Measurements from ENCODE around the gene FGD4. TPM values are rescaled to one million over a fixed set of nuclear protein-coding genes. Genes with fewer than 3 reads are reported as not detected.
"Not testable (repeated sequence)": the region's sequence is repeated elsewhere in the genome, so short reads cannot be mapped to it uniquely, and the experiment has no call there.

The FGD4 gene
- total RNA-seq, 2 experiments from 2014 or later: 0.08 to 0.15 TPM

GRCh38 chr12:32533506-32533905 lies 134.1 kb downstream of the FGD4 start:
- H3K27ac Mint-ChIP-seq; H3K4me3 Mint-ChIP-seq; H3K9me3 Mint-ChIP-seq; CTCF ChIA-PET; POLR2A ChIA-PET; H3K36me3 Mint-ChIP-seq (ENCODE audit: low read depth); H3K4me1 Mint-ChIP-seq; DNase-seq: not testable (repeated sequence)
- H3K27me3 Mint-ChIP-seq: peaks cover 38% of the 10 kb centered on the region

GRCh38 chr12:32533971-32534590 lies 134.7 kb downstream of the FGD4 start:
- H3K27me3 Mint-ChIP-seq: peaks cover 40% of the 10 kb centered on the region
- H3K36me3 Mint-ChIP-seq (ENCODE audit: low read depth): no peaks in the 10 kb centered on the region
- POLR2A ChIA-PET: no interaction called here
- no peaks in the 10 kb centered on the region for H3K9me3 Mint-ChIP-seq
- H3K4me3 Mint-ChIP-seq: no peak overlapping the region
- no peak overlapping the region for H3K27ac Mint-ChIP-seq
- CTCF ChIA-PET: no interaction called here
- DNase-seq: no peak
- no peaks in the 10 kb centered on the region for H3K4me1 Mint-ChIP-seq

- Mint-ChIP-seq H3K9me3 (no peaks in the 10 kb centered on the region), H3K27ac (no peak overlapping the region), H3K4me3 (no peak overlapping the region), H3K27me3 (peaks cover 40% of the 10 kb centered on the region), H3K36me3 (ENCODE audit: low read depth) (no peaks in the 10 kb centered on the region), H3K4me1 (no peaks in the 10 kb centered on the region)
- no peak for DNase-seq
- ChIA-PET POLR2A (no interaction called here), CTCF (no interaction called here)
Measured at GRCh38 chr12:32534698-32535097, 135.3 kb downstream of the FGD4 start.

- no peak overlapping the region for H3K27ac Mint-ChIP-seq
- H3K4me3 Mint-ChIP-seq: no peak overlapping the region
- no peaks in the 10 kb centered on the region for H3K36me3 Mint-ChIP-seq (ENCODE audit: low read depth)
- no peaks in the 10 kb centered on the region for H3K4me1 Mint-ChIP-seq
- H3K9me3 Mint-ChIP-seq: no peaks in the 10 kb centered on the region
- no peak for DNase-seq
- ChIA-PET POLR2A (no interaction called here), CTCF (no interaction called here)
- H3K27me3 Mint-ChIP-seq: peaks cover 43% of the 10 kb centered on the region
Measured at GRCh38 chr12:32535288-32535999, 136.1 kb downstream of the FGD4 start.

GRCh38 chr12:32536000-32536345 lies 136.6 kb downstream of the FGD4 start:
- CTCF ChIA-PET: no interaction called here
- no peak overlapping the region for H3K4me3 Mint-ChIP-seq

GRCh38 chr12:32541754-32542374 lies 142.5 kb downstream of the FGD4 start:
- H3K9me3 Mint-ChIP-seq: no peaks in the 10 kb centered on the region
- no peaks in the 10 kb centered on the region for H3K36me3 Mint-ChIP-seq (ENCODE audit: low read depth)
- H3K4me1 Mint-ChIP-seq: no peaks in the 10 kb centered on the region
- ChIA-PET POLR2A (no interaction called here), CTCF (interaction anchor here (0.6 kb wide), 1 partner anchor 21 kb away, joined by 3 read pairs; no protein-coding TSS in a partner anchor)
- H3K4me3 Mint-ChIP-seq: no peak overlapping the region
- peaks cover 19% of the 10 kb centered on the region for H3K27me3 Mint-ChIP-seq
- H3K27ac Mint-ChIP-seq: no peak overlapping the region
- DNase-seq: no peak

More at GRCh38 chr12:32536000-32536345, 136.6 kb downstream of the FGD4 start:
- DNase-seq: no peak
- POLR2A ChIA-PET: interaction anchor here (0.5 kb wide), 1 partner anchor 994 kb away, joined by 3 read pairs; no protein-coding TSS in a partner anchor
- H3K36me3 Mint-ChIP-seq (ENCODE audit: low read depth): no peaks in the 10 kb centered on the region
- H3K9me3 Mint-ChIP-seq: no peaks in the 10 kb centered on the region
- H3K27me3 Mint-ChIP-seq: peaks cover 43% of the 10 kb centered on the region
- H3K4me1 Mint-ChIP-seq: no peaks in the 10 kb centered on the region
- no peak overlapping the region for H3K27ac Mint-ChIP-seq

GRCh38 chr12:32542428-32543229 lies 143.3 kb downstream of the FGD4 start:
- Mint-ChIP-seq H3K4me3 (no peak overlapping the region), H3K9me3 (no peaks in the 10 kb centered on the region), H3K36me3 (ENCODE audit: low read depth) (no peaks in the 10 kb centered on the region), H3K4me1 (no peaks in the 10 kb centered on the region), H3K27ac (no peak overlapping the region), H3K27me3 (peaks cover 11% of the 10 kb centered on the region)
- DNase-seq: no peak
- ChIA-PET CTCF (interaction anchor here (0.6 to 1.2 kb wide), 2 partner anchors 22 to 482 kb away, joined by 3 read pairs; no protein-coding TSS in a partner anchor), POLR2A (no interaction called here)

- CTCF ChIA-PET: interaction anchor here (0.5 kb wide), 1 partner anchor 34 kb away, joined by 3 read pairs; no protein-coding TSS in a partner anchor
- H3K9me3 Mint-ChIP-seq: no peaks in the 10 kb centered on the region
- H3K27ac Mint-ChIP-seq: no peak overlapping the region
Measured at GRCh38 chr12:32544893-32545292, 145.5 kb downstream of the FGD4 start.

GRCh38 chr12:32545413-32545980 lies 146.1 kb downstream of the FGD4 start:
- Mint-ChIP-seq H3K27me3 (peaks cover 2% of the 10 kb centered on the region), H3K36me3 (ENCODE audit: low read depth) (no peaks in the 10 kb centered on the region), H3K27ac (no peak overlapping the region), H3K9me3 (no peaks in the 10 kb centered on the region), H3K4me1 (no peaks in the 10 kb centered on the region), H3K4me3 (no peak overlapping the region)
- ChIA-PET POLR2A (no interaction called here), CTCF (interaction anchor here (0.5 kb wide), 1 partner anchor 33 kb away, joined by 3 read pairs; no protein-coding TSS in a partner anchor)
- no peak for DNase-seq

More at GRCh38 chr12:32544893-32545292, 145.5 kb downstream of the FGD4 start:
- no peak for DNase-seq
- POLR2A ChIA-PET: no interaction called here
- Mint-ChIP-seq H3K36me3 (ENCODE audit: low read depth) (no peaks in the 10 kb centered on the region), H3K4me1 (no peaks in the 10 kb centered on the region), H3K4me3 (no peak overlapping the region), H3K27me3 (peaks cover 4% of the 10 kb centered on the region)

GRCh38 chr12:32546272-32546671 lies 146.9 kb downstream of the FGD4 start:
- Mint-ChIP-seq H3K4me3 (no peak overlapping the region), H3K27ac (no peak overlapping the region), H3K36me3 (ENCODE audit: low read depth) (no peaks in the 10 kb centered on the region), H3K9me3 (no peaks in the 10 kb centered on the region), H3K4me1 (no peaks in the 10 kb centered on the region), H3K27me3 (peaks cover 2% of the 10 kb centered on the region)
- ChIA-PET CTCF (no interaction called here), POLR2A (interaction anchor here (0.7 kb wide), 1 partner anchor 44 kb away, joined by 3 read pairs; no protein-coding TSS in a partner anchor)
- no peak for DNase-seq

- H3K36me3 Mint-ChIP-seq (ENCODE audit: low read depth): no peaks in the 10 kb centered on the region
- no peaks in the 10 kb centered on the region for H3K4me1 Mint-ChIP-seq
- H3K9me3 Mint-ChIP-seq: no peaks in the 10 kb centered on the region
- ChIA-PET POLR2A (no interaction called here), CTCF (no interaction called here)
- H3K27ac Mint-ChIP-seq: no peak overlapping the region
- DNase-seq: no peak
- no peak overlapping the region for H3K4me3 Mint-ChIP-seq
- peaks cover 2% of the 10 kb centered on the region for H3K27me3 Mint-ChIP-seq
Measured at GRCh38 chr12:32548691-32549281, 149.4 kb downstream of the FGD4 start.

- POLR2A ChIA-PET: no interaction called here
- Mint-ChIP-seq H3K4me3 (no peak overlapping the region), H3K36me3 (ENCODE audit: low read depth) (no peaks in the 10 kb centered on the region), H3K4me1 (no peaks in the 10 kb centered on the region), H3K27me3 (peaks cover 2% of the 10 kb centered on the region), H3K9me3 (no peaks in the 10 kb centered on the region), H3K27ac (no peak overlapping the region)
- DNase-seq: no peak
- CTCF ChIA-PET: no interaction called here
Measured at GRCh38 chr12:32549675-32550079, 150.3 kb downstream of the FGD4 start.
